Activated naive CD8-positive, alpha-beta T cell treated with anti-CD3 and anti-CD28 coated beads, Interleukin-2, amount 50 U/mL, for 24 hours (primary cell): ENCODE results near the gene INPP5E.
"Not testable (repeated sequence)": the region's sequence is repeated elsewhere in the genome, so short reads cannot be mapped to it uniquely, and the experiment has no call there.

ENCODE experiments used
- ATAC-seq: fragments of 150-1000 bp; cut with Tn5 transposase; one replicate; pipeline ENCODE4 v1.10.0; 2021
- DNase-seq: peaks from one replicate; pipeline ENCODE4 v3.0.0; 2021
- H3K27ac Mint-ChIP-seq: one replicate; pipeline ENCODE4 v1.8.0; 2021; ENCODE audit warnings: mild to moderate bottlenecking, mixed read lengths
- H3K27me3 Mint-ChIP-seq: one replicate; pipeline ENCODE4 v1.8.0; 2021; ENCODE audit warnings: mixed read lengths
- H3K36me3 Mint-ChIP-seq: one replicate; pipeline ENCODE4 v1.8.0; 2021; ENCODE audit warnings: low read depth, mixed read lengths
- H3K4me1 Mint-ChIP-seq: one replicate; pipeline ENCODE4 v1.8.0; 2021; ENCODE audit warnings: mixed read lengths
- H3K4me3 Mint-ChIP-seq: one replicate; pipeline ENCODE4 v1.8.0; 2021; ENCODE audit warnings: mild to moderate bottlenecking, moderate library complexity, mixed read lengths
- H3K9me3 Mint-ChIP-seq: one replicate; pipeline ENCODE4 v1.8.0; 2021; ENCODE audit warnings: mixed read lengths

INPP5E gene

DNA sequence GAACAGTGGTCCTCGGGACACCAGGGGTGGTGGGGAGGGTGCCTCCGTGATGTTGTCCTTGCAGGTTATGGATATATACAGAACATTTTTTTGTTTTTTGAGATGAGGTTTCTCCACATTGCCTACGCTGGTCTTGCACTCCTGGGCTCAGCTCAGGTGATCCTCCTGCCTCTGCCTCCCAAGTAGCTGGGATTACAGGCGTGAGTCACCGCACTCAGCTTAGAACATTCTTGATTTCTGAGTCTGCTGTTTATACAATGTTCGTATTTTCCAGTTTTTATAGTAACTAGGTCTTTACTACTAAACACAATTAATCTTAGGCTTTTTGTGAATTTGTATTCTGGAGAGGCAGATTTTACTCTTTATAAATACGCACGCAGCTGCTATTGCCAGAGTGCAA, 23.2 kb downstream of the INPP5E start:
- no peak overlapping the region for H3K27ac Mint-ChIP-seq
- no peaks in the 10 kb centered on the region for H3K9me3 Mint-ChIP-seq
- H3K36me3 Mint-ChIP-seq, result peaks cover 59% of the 10 kb centered on the region
- no peaks in the 10 kb centered on the region for H3K27me3 Mint-ChIP-seq
- H3K4me3 Mint-ChIP-seq, result no peak overlapping the region
- H3K4me1 Mint-ChIP-seq, result peaks cover 15% of the 10 kb centered on the region
- ATAC-seq (no peak), DNase-seq (no peak)

DNA sequence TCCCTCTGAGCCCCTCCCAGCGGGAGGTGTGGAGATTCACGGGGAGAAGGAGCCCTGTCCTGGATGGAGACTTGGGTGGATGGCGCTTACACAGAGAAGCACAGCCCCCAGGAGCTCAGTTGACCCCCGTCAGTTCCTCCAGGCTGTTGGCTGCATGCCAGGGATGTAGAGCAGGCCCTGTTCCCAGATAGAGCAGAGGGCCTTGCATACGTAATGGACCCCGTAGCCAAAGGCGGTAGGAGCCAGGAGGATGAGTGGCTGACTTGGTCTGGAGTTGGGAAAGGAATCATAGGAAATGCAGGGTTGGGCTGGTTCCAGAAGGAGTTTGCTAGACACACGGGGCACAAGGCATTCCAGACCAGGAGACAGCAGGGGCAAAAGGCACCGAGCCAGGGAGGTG, 26.7 kb downstream of the INPP5E start:
- H3K4me3 Mint-ChIP-seq, result peak overlapping the region; percentile 17
- H3K4me1 Mint-ChIP-seq, result peaks cover 41% of the 10 kb centered on the region
- peaks cover 62% of the 10 kb centered on the region for H3K36me3 Mint-ChIP-seq
- ATAC-seq (no peak), DNase-seq (no peak)
- no peaks in the 10 kb centered on the region for H3K27me3 Mint-ChIP-seq
- H3K9me3 Mint-ChIP-seq, result no peaks in the 10 kb centered on the region
- no peak overlapping the region for H3K27ac Mint-ChIP-seq

DNA sequence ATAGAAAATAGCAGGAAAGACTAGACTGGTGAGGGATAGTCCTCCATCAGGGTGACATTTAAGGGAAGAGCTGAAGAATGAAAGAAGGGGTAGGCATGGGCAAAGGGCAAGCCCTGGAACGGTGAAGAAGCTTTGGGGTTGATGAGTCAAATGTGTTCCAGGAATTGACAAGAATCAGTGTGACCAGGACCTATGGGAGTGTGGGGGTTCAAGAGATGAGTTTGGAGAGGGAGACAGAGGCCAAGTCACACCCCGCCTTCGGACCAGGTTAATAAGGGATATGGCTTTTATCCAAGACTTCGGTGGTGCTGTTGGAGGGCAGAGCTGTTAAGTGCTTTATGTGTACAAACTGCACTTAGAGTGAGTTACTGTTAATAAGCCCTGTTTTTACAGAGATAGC, 28.3 kb downstream of the INPP5E start:
- H3K36me3 Mint-ChIP-seq, result peaks cover 61% of the 10 kb centered on the region

DNA sequence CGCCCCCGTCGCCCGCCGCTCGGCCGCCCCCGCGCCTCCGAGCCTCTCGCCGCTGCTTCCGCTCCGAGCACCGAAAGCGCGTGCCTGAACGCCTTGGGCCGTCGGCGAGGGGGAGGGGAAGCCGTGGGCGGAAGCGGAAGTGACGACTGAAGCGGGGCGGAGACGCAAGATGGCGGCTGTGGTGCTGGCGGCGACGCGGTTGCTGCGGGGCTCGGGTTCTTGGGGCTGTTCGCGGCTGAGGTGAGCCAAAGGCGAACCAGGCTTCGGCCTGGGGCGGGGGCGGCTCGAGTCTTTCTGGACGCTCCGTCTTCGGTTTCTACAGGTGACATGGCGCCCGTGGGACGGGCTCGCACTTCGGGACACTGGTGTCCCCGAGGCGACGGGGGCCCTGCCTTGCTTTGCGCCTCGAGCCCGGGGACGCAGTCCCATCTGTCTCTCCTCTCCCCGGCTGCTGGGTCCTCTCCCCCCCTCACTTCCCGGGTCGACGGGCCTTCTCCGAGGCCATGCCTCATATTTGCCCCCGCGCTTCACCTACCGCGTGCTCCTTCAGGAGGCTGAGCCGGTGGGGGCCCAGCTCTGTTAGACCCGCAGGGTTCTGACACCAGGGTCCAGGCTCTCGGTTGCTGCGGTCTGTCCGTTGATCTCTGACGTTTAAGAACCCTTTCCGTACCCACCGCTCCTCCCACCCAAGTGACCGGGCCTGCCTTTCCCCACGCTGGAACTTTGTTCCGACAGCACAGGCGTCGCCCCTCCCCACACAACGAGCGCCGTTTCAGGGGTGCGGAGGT, 29.0 kb downstream of the INPP5E start, which contains the start of the genes ENTR1 and PMPCA:
ENTR1 (minus strand) TSS at position 115 of the 788 bp plus-strand sequence. CDS start 217 bp downstream, outside the sequence.
PMPCA (plus strand) TSS at position 159 of the 788 bp plus-strand sequence; CDS start at position 170, 11 bp downstream.
- DNase-seq (peak; percentile 99), ATAC-seq (peak; percentile 65)
- Mint-ChIP-seq H3K27ac (peak within 1 kb of the TSS; percentile 93), H3K9me3 (no peaks in the 10 kb centered on the region), H3K36me3 (peaks cover 59% of the 10 kb centered on the region), H3K4me1 (peaks cover 50% of the 10 kb centered on the region), H3K4me3 (peak within 1 kb of the TSS; percentile 98), H3K27me3 (no peaks in the 10 kb centered on the region)

More for the DNA sequence above, 28.3 kb downstream of the INPP5E start:
- no peaks in the 10 kb centered on the region for H3K27me3 Mint-ChIP-seq
- ATAC-seq (peak; percentile 59), DNase-seq (no peak)
- no peaks in the 10 kb centered on the region for H3K9me3 Mint-ChIP-seq
- H3K4me3 Mint-ChIP-seq, result peak overlapping the region; percentile 98
- H3K4me1 Mint-ChIP-seq, result peaks cover 47% of the 10 kb centered on the region
- H3K27ac Mint-ChIP-seq, result peak overlapping the region; percentile 89

DNA sequence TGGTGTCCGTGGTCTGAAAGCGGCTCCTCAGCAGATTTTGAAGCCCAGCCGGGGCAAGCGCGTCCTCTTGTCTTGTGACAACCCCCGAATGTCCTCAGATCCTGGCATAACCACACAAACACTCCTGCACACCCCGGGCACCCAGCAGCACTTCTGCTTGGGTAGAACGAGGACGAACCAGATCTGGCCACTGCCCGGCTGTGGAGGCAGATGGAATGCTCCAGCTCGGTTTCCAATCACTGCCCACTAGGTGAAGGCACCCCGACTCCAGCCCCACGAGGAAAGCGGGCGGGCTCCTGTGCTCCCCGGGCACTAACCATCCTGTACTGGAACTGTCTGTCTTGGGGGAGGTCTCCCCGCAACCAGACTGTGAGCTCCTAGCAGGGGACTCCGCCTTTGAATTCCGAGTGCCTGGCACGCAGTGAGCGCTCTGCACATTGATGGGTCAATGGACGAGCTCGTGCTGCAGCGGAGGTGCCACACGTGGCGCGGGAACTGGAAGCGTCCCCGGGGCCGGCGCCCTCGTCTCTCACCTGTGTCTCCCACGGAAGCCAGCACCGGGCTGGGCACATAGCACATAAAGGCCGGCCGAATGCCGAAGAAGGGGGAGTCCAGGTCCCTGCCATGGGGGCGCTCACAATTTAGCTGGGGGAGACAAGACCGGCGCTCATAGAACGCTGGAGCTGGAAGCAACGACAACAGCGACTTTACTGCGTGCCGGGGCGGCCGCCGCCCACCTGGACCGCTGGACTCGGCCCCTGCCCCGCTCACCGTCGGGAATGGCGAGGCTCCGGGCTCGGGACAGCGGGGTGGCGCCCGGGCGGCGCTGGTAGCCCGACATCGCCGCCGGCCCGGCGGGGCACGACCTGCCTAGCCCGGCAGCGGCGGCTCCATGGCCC, 29.8 kb downstream of the INPP5E start:
- Mint-ChIP-seq H3K27ac (peak overlapping the region; percentile 93), H3K4me1 (peaks cover 59% of the 10 kb centered on the region)
- peak; percentile 49 for DNase-seq

DNA sequence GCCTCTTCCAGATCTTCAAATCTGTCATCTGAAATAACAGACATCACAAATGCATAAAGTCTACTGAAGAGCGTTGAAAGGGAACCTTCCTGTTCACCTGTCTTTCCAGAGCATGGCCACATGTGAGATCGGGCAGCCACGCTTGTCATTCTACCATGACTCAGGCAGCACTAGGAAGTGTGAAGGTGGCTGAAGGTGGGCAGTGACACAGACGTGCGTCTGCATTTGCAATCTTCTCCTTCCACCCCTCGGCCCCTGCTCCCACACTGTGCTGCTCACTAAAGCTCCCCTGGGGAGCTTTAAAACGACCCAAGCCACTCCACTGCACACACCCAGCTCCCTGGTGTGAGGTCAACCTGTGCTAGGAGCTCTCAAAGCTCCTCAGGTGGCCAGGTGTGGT, 31.7 kb downstream of the INPP5E start:
- no peaks in the 10 kb centered on the region for H3K27me3 Mint-ChIP-seq
- H3K9me3 Mint-ChIP-seq, result no peaks in the 10 kb centered on the region
- H3K36me3 Mint-ChIP-seq, result peaks cover 53% of the 10 kb centered on the region
- ATAC-seq (no peak), DNase-seq (no peak)
- H3K4me1 Mint-ChIP-seq, result peaks cover 70% of the 10 kb centered on the region
- H3K4me3 Mint-ChIP-seq, result no peak overlapping the region
- peak overlapping the region; percentile 50 for H3K27ac Mint-ChIP-seq

More for the DNA sequence above, 29.8 kb downstream of the INPP5E start:
- peak; percentile 4 for ATAC-seq
- peaks cover 60% of the 10 kb centered on the region for H3K36me3 Mint-ChIP-seq
- H3K27me3 Mint-ChIP-seq, result no peaks in the 10 kb centered on the region
- no peaks in the 10 kb centered on the region for H3K9me3 Mint-ChIP-seq
- peak overlapping the region; percentile 98 for H3K4me3 Mint-ChIP-seq

DNA sequence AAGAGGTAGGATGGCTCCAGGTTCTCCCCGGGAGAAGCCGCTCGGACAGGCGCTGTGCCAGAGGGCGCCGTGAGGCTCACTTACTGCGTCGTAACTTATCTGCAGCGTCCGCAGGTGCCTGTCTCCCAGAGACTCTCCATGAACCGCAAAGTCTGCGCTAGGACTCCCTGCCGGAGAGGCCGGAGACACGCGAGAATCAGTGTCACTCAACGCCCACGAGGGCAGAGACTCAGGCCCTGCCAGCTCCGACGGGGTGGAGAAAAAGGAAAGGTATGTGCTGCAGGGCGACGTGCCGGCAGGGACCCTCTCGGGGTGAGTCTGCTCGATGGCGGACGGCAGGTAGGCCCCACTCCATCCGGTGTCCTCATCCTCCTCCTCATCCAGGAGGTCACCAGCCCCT, 32.6 kb downstream of the INPP5E start:
- not testable (repeated sequence) for H3K27me3 Mint-ChIP-seq, H3K9me3 Mint-ChIP-seq, H3K27ac Mint-ChIP-seq, ATAC-seq, H3K4me3 Mint-ChIP-seq, DNase-seq
- Mint-ChIP-seq H3K36me3 (peaks cover 53% of the 10 kb centered on the region), H3K4me1 (peaks cover 73% of the 10 kb centered on the region)

DNA sequence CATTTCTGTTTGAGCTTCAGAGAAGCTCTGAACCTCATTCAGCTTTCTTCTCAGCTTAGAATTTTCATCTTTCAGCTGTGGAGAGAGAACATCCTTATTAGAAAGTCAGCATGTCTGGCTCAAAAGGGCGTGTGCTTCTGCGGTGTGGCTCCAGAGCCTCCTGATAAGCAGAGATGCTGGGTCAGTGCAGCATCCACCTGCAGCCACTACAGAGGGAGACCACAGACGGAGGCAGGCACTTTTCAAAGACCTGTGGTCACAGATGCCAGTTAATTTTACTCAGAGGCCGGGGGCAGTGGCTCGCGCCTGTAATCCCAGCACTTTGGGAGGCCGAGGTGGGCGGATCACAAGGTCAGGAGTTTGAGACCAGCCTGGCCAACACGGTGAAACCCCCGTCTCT, 33.7 kb downstream of the INPP5E start:
- peaks cover 66% of the 10 kb centered on the region for H3K4me1 Mint-ChIP-seq

DNA sequence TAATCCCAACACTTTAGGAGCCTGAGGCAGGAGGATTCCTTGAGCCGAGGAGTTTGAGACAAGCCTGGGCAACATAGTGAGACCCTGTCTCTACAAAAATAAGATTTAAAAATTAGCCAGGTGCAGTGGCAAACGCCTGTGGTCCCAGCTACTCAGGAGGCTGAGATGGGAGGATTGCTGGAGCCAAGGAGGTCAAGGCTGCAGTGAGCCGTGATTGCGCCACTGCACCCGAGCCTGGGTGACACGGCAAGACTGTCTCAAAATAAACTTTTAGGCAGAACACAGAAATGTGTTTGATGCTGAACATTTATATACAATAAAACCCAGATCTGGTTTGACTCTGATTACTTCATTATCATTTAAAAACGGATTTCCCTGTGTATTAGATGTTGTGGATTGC, 34.2 kb downstream of the INPP5E start:
- H3K9me3 Mint-ChIP-seq, result no peaks in the 10 kb centered on the region
- ATAC-seq, result no peak
- peaks cover 49% of the 10 kb centered on the region for H3K36me3 Mint-ChIP-seq
- H3K4me1 Mint-ChIP-seq, result peaks cover 68% of the 10 kb centered on the region
- DNase-seq, result no peak
- no peak overlapping the region for H3K4me3 Mint-ChIP-seq
- peak overlapping the region; percentile 54 for H3K27ac Mint-ChIP-seq
- no peaks in the 10 kb centered on the region for H3K27me3 Mint-ChIP-seq

More for the DNA sequence above, 33.7 kb downstream of the INPP5E start:
- H3K4me3 Mint-ChIP-seq, ATAC-seq, DNase-seq, H3K9me3 Mint-ChIP-seq, H3K27me3 Mint-ChIP-seq: not testable (repeated sequence)
- Mint-ChIP-seq H3K36me3 (peaks cover 45% of the 10 kb centered on the region), H3K27ac (peak overlapping the region; percentile 54)

DNA sequence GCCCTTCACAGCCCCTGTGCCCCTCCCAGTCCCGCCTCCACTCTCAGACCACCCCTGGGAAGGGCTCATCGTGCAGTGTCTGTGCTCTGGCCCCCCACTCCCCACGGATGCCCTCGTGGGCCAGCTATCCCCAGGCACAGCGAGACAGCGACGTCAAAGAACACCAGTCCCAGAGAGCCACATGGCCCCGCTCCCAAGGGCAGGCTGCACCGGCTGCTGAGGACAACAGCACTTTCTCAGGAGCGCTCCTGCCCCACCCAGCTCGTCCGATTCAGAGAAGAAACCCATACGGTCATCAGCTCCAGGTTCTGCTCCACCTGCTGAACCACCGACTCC, 34.9 kb downstream of the INPP5E start:
- H3K4me3 Mint-ChIP-seq, result peak overlapping the region; percentile 68
- ATAC-seq (no peak), DNase-seq (no peak)
- peak overlapping the region; percentile 88 for H3K27ac Mint-ChIP-seq
- no peaks in the 10 kb centered on the region for H3K9me3 Mint-ChIP-seq
- peaks cover 46% of the 10 kb centered on the region for H3K36me3 Mint-ChIP-seq
- no peaks in the 10 kb centered on the region for H3K27me3 Mint-ChIP-seq
- peaks cover 66% of the 10 kb centered on the region for H3K4me1 Mint-ChIP-seq

DNA sequence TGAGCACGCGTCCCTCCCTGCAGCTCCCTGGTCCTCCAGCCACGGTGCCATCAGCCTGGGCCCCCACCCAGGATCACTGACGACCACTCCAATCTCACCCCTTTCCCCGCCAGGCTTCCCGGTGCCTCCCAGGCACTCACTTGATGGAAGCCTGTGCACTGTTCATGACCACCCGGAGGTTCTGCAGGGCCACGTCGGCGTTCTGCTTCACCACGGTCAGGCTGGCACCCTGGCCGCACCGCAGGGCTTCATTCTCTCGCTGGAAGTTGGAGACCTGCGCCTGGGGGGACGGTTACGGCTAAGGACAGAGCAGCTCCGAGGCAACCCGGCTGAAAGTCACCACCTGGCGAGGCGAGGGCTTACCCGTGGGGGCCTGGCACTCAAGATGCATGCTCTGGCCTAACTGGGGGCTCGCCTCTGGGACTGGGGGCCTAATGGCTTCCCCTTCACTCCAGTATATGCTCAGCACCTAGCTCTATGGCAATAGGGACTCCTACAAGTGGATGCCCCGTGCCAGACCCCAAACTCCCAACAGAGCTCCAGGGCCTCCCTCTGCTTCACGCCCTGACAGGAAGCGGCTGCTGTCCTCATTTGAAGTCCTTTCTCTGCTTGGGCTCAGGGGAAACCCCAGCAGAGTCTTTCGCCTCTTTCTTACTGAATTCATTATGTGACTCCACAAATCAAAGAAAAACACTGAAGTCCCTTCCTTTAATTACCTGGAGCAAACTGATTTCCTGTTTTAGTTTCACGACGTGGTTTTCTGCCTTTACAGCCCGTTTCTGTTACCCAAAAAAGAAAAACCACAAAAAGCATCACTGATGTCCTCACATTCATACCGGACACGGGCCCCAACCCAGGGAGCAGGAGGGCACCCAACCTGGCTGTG, 35.5 kb downstream of the INPP5E start:
- no peaks in the 10 kb centered on the region for H3K9me3 Mint-ChIP-seq
- H3K27me3 Mint-ChIP-seq, result no peaks in the 10 kb centered on the region
- H3K27ac Mint-ChIP-seq, result peak overlapping the region; percentile 88
- DNase-seq (peak; percentile 61), ATAC-seq (peak; percentile 45)
- H3K4me3 Mint-ChIP-seq, result peak overlapping the region; percentile 68
- H3K4me1 Mint-ChIP-seq, result peaks cover 62% of the 10 kb centered on the region
- peaks cover 47% of the 10 kb centered on the region for H3K36me3 Mint-ChIP-seq

DNA sequence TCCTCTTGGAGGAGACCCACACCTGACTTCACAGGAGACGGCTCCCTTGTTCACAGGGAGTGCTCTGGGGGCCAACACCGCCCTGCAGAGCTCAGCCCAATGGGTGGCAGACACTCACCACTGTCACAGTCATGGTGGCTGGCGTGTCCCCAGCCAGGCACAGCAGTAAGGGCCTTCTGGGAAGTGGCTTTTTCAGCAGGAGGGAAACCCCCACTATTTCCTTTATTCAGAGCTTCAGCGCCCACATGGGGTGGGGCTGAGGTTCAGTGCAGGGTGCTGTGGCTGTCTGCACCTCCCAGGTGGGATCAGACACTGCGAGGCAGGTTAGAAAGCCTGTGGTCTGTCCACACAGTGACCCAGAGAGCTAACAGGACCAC, 36.1 kb downstream of the INPP5E start:
- Mint-ChIP-seq H3K4me1 (peaks cover 62% of the 10 kb centered on the region), H3K4me3 (peak overlapping the region; percentile 68), H3K27me3 (no peaks in the 10 kb centered on the region), H3K36me3 (peaks cover 48% of the 10 kb centered on the region), H3K9me3 (no peaks in the 10 kb centered on the region), H3K27ac (peak overlapping the region; percentile 88)
- ATAC-seq (peak; percentile 87), DNase-seq (peak; percentile 74)

DNA sequence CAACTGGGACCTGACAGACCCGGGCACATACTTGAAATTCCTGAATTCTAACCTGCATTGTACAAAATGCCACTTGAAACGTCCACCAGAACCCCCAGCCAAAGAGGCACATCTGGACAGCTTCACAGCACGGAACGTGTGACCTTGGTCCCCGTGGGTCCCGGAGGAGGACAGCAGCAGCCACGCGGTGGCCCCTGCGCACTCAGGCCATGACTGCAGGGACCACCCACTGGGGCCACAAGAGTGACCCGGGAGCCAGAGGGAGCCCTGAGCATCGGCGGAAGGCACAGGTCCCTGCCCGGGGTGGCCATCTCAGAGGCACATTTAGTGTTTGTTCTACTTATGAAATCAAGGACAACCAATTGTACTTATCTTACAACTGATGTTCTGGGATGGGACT, 37.6 kb downstream of the INPP5E start:
- H3K4me3 Mint-ChIP-seq, result no peak overlapping the region
- DNase-seq (no peak), ATAC-seq (no peak)
- H3K27me3 Mint-ChIP-seq, result no peaks in the 10 kb centered on the region
- peaks cover 47% of the 10 kb centered on the region for H3K36me3 Mint-ChIP-seq
- no peaks in the 10 kb centered on the region for H3K9me3 Mint-ChIP-seq
- H3K4me1 Mint-ChIP-seq, result peaks cover 55% of the 10 kb centered on the region
- no peak overlapping the region for H3K27ac Mint-ChIP-seq
